ENCODE results near the gene HRNR. TPM values are rescaled to one million over a fixed set of nuclear protein-coding genes. Genes with fewer than 3 reads are reported as not detected.

Gene HRNR
- total RNA-seq, 2 donors from 2014 or later = not detected

- Histone ChIP-seq H3K27me3 (no peaks in the 10 kb centered on the region), H3K4me3 (no peak overlapping the region), H3K36me3 (no peaks in the 10 kb centered on the region), H3K27ac (no peak overlapping the region), H3K9ac (ENCODE audit: low read depth in 2 of 2, low read length in 2 of 2) (no peak overlapping the region), H3K4me1 (no peaks in the 10 kb centered on the region), H3K9me3 (no peaks in the 10 kb centered on the region)
- no peak for DNase-seq
- intact Hi-C loops (cut with DNase I) = no loop called here
- TF ChIP-seq CTCF (IDR thresholded peaks at IDR 0.05) = no peak
Measured at GRCh38 chr1:152164517-152165136, 59.4 kb downstream of the HRNR start.

DNA sequence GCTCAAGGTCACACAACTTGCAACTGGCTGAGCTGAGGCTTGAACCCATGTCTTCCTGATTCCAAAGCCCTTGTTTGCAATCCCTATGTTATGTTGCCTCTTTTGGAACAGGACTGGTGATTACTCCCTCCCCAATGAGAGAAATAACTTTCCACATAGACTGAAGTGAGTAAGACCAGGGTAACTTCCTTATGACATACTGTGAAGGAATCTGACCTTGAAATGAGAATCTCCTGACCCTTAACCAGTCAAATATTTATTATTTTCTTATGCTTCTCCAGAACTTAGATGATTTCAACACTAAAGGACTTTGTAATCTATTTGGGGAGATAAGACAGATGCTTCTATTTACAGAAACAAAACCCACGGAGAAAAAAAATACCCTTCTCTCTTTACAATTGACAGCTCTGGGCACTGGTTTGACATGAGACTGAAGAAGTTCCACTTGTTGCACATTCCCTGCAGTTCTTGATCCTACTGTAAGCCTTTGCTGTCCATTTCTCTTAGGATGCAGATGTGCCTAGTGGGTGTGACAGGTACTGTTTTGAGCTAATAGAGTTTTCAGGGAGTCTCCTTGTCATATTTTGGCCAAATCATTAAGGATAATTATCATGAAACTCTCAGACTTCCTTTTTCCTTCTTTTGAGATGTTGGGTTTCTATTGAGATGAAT is 61.1 kb downstream of the HRNR start:
- no peak overlapping the region for H3K27ac ChIP-seq
- H3K36me3 ChIP-seq = no peaks in the 10 kb centered on the region
- intact Hi-C loops (cut with DNase I) = no loop called here
- TF ChIP-seq CTCF (IDR thresholded peaks at IDR 0.05) = no peak
- no peak for DNase-seq
- H3K27me3 ChIP-seq = no peaks in the 10 kb centered on the region
- no peak overlapping the region for H3K9ac ChIP-seq (ENCODE audit: low read depth in 2 of 2, low read length in 2 of 2)
- H3K9me3 ChIP-seq = no peaks in the 10 kb centered on the region
- no peaks in the 10 kb centered on the region for H3K4me1 ChIP-seq
- H3K4me3 ChIP-seq = no peak overlapping the region

Other genes with a start within 250 kb of the HRNR start
- 1,000 to 10,000 TPM; 1,313 to 1,485 TPM for gene S100A10, start 230.3 kb downstream of the HRNR start, total RNA-seq
- gene S100A11, start 187.2 kb downstream of the HRNR start, total RNA-seq = 100 to 1,000 TPM; 194 to 260 TPM
- gene TCHHL1, start 135.1 kb downstream of the HRNR start, total RNA-seq = not detected
- gene TCHH, start 108.7 kb downstream of the HRNR start, total RNA-seq = not detected
- not detected for gene RPTN, start 65.0 kb downstream of the HRNR start, total RNA-seq
- not detected for gene FLG, start 101.0 kb upstream of the HRNR start, total RNA-seq
- not detected for gene FLG2, start 135.8 kb upstream of the HRNR start, total RNA-seq
- gene CRNN, start 190.1 kb upstream of the HRNR start, total RNA-seq = not detected